ENCODE results near the gene CPEB4. TPM values are rescaled to one million over a fixed set of nuclear protein-coding genes. Genes with fewer than 3 reads are reported as not detected.

Gene CPEB4
- total and polyA plus RNA-seq, 10 of the 15 experiments (the other 5 are each of a cell fraction or from before 2014, with no cell fraction given): 6.9 to 33.1 (median 20.4) TPM

DNA sequence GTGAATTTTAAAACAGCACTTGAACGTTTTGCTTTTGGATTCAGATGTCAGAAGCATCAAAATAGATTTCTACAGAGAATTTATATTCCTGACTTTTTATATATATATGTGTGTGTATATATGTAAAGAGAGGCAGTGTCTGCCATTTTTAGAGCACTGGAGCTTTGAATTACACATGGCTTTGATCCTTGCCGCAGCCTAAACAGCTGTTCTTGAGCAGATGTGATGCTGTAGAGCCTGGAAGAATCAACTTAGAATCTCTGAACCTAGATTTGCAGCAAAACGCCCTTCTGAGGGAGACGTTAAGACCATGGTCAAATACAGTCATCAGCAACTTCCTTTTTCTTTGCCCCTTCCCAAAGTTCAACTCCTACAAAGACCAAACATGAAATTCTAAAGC is 79.1 kb downstream of the CPEB4 start:
- Histone ChIP-seq H3K27me3 (replicated peaks in 1 of 2; ENCODE audit: control insufficient read depth in 2 of 2, insufficient read depth in 2 of 2, low read length in 1 of 2) (no peaks in the 10 kb centered on the region), H2AFZ (ENCODE audit: control insufficient read depth, low read depth, low read length) (no peak overlapping the region), H3K4me3 (no peak overlapping the region), H3K4me1 (ENCODE audit: control insufficient read depth, insufficient read depth, low read length) (no peaks in the 10 kb centered on the region), H3K27ac (ENCODE audit: control insufficient read depth, insufficient read depth) (no peak overlapping the region), H3K79me2 (ENCODE audit: control insufficient read depth, insufficient read depth, low read length) (no peaks in the 10 kb centered on the region), H4K20me1 (ENCODE audit: control insufficient read depth, insufficient read depth) (no peaks in the 10 kb centered on the region), H3K9me3 (replicated peaks; ENCODE audit: control insufficient read depth, insufficient read depth, low read length) (no peaks in the 10 kb centered on the region), H3K4me2 (ENCODE audit: control insufficient read depth, insufficient read depth) (no peak overlapping the region), H3K36me3 (ENCODE audit: control insufficient read depth in 2 of 2, insufficient read depth in 2 of 2, low read length in 1 of 2) (no peaks in the 10 kb centered on the region), H3K9ac (ENCODE audit: control insufficient read depth, insufficient read depth, low read length) (no peak overlapping the region)
- FAIRE-seq: no peak
- in situ Hi-C loops (cut with MboI) (loop anchor here (5.0 kb wide), 1 partner anchor 345 kb away; no protein-coding TSS in a partner anchor), intact Hi-C loops (cut with micrococcal nuclease; ENCODE audit: unreplicated experiment) (no loop called here)
- POLR2A ChIA-PET: no interaction called here
- TF ChIP-seq ATF7 (IDR thresholded peaks at IDR 0.05; ENCODE audit: low read depth): no peak
- TF ChIP-seq BHLHE40 (IDR thresholded peaks at IDR 0.05; ENCODE audit: borderline replicate concordance in 1 of 2, low read depth in 2 of 2, low read length in 1 of 2): no peak
- TF ChIP-seq, protein P1, sequence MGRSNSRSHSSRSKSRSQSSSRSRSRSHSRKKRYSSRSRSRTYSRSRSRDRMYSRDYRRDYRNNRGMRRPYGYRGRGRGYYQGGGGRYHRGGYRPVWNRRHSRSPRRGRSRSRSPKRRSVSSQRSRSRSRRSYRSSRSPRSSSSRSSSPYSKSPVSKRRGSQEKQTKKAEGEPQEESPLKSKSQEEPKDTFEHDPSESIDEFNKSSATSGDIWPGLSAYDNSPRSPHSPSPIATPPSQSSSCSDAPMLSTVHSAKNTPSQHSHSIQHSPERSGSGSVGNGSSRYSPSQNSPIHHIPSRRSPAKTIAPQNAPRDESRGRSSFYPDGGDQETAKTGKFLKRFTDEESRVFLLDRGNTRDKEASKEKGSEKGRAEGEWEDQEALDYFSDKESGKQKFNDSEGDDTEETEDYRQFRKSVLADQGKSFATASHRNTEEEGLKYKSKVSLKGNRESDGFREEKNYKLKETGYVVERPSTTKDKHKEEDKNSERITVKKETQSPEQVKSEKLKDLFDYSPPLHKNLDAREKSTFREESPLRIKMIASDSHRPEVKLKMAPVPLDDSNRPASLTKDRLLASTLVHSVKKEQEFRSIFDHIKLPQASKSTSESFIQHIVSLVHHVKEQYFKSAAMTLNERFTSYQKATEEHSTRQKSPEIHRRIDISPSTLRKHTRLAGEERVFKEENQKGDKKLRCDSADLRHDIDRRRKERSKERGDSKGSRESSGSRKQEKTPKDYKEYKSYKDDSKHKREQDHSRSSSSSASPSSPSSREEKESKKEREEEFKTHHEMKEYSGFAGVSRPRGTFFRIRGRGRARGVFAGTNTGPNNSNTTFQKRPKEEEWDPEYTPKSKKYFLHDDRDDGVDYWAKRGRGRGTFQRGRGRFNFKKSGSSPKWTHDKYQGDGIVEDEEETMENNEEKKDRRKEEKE (IDR thresholded peaks at IDR 0.05): no peak
- TF ChIP-seq RFX5 (IDR thresholded peaks at IDR 0.05; ENCODE audit: low read depth, low read length): no peak
- TF ChIP-seq PAX8 (IDR thresholded peaks at IDR 0.05): no peak
- no peak for TF ChIP-seq SUZ12 (IDR thresholded peaks at IDR 0.05; ENCODE audit: unreplicated experiment)
- no peak for TF ChIP-seq ZNF384 (IDR thresholded peaks at IDR 0.05; ENCODE audit: borderline replicate concordance, low read depth, low read length)
- CTCF ChIA-PET: interaction anchor here (1.2 to 1.3 kb wide), 4 partner anchors 322 to 351 kb away, joined by 3 to 4 read pairs (median 4); no protein-coding TSS in a partner anchor
- WGBS (ENCODE audit: insufficient coverage, insufficient replicate concordance, low lambda C conversion rate, missing lambda C conversion rate): 34% methylated on average over 4 of the region's 4 CpGs
- SMC1A ChIA-PET (ENCODE audit: uncharacterized antibody, unreplicated experiment): interaction anchor here (1.0 to 8.5 kb wide), 5 partner anchors 29 to 346 kb away, joined by 3 to 171 read pairs (median 3); partner anchors contain the start of gene BOD1
- no peak for DNase-seq (ENCODE audit: low read depth, low spot score)
- BruUV-seq (replicated peaks): no TSS peak
- ATAC-seq: no peak
- RAD21 ChIA-PET (ENCODE audit: unreplicated experiment): interaction anchor here (1.3 to 2.2 kb wide), 2 partner anchors 83 to 350 kb away, joined by 3 to 15 read pairs; partner anchors contain the start of gene BOD1
